Measurements from ENCODE around the gene AUTS2.

Gene AUTS2

DNA sequence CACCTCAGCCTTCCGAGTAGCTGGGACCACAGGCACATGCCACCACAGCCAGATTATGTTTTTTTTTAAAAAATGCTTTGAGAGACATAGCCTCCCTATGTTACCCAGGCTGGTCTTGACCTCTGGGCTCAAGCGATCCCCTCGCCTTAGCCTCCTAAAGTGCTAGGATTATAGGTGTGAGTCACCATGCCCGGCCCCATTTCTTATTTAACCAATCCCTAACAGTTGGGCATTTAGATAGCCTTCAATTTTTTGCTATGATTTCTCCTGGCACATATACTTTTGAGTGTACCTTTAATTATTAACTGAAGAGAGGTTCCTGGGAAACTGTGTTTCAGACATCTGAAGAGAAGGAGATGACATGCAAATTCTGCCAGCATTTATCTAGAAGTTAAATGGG, 22.6 kb upstream of the AUTS2 start:
- H3K4me3 ChIP-seq (replicated peaks; ENCODE audit: insufficient read depth, low read length): no peak overlapping the region
- no peak for DNase-seq (ENCODE audit: low read depth in 1 of 2, low spot score in 1 of 2)
- no peaks in the 10 kb centered on the region for H3K27me3 ChIP-seq (ENCODE audit: insufficient read depth, poor library complexity, severe bottlenecking)
- no peak overlapping the region for H3K27ac ChIP-seq (replicated peaks)
- no peak for TF ChIP-seq SPI1 (IDR thresholded peaks at IDR 0.05; ENCODE audit: borderline replicate concordance, low read depth)
- TF ChIP-seq, protein P1, sequence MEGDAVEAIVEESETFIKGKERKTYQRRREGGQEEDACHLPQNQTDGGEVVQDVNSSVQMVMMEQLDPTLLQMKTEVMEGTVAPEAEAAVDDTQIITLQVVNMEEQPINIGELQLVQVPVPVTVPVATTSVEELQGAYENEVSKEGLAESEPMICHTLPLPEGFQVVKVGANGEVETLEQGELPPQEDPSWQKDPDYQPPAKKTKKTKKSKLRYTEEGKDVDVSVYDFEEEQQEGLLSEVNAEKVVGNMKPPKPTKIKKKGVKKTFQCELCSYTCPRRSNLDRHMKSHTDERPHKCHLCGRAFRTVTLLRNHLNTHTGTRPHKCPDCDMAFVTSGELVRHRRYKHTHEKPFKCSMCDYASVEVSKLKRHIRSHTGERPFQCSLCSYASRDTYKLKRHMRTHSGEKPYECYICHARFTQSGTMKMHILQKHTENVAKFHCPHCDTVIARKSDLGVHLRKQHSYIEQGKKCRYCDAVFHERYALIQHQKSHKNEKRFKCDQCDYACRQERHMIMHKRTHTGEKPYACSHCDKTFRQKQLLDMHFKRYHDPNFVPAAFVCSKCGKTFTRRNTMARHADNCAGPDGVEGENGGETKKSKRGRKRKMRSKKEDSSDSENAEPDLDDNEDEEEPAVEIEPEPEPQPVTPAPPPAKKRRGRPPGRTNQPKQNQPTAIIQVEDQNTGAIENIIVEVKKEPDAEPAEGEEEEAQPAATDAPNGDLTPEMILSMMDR (IDR thresholded peaks at IDR 0.05; ENCODE audit: insufficient read depth, low read length): no peak
- TF ChIP-seq, protein P2, sequence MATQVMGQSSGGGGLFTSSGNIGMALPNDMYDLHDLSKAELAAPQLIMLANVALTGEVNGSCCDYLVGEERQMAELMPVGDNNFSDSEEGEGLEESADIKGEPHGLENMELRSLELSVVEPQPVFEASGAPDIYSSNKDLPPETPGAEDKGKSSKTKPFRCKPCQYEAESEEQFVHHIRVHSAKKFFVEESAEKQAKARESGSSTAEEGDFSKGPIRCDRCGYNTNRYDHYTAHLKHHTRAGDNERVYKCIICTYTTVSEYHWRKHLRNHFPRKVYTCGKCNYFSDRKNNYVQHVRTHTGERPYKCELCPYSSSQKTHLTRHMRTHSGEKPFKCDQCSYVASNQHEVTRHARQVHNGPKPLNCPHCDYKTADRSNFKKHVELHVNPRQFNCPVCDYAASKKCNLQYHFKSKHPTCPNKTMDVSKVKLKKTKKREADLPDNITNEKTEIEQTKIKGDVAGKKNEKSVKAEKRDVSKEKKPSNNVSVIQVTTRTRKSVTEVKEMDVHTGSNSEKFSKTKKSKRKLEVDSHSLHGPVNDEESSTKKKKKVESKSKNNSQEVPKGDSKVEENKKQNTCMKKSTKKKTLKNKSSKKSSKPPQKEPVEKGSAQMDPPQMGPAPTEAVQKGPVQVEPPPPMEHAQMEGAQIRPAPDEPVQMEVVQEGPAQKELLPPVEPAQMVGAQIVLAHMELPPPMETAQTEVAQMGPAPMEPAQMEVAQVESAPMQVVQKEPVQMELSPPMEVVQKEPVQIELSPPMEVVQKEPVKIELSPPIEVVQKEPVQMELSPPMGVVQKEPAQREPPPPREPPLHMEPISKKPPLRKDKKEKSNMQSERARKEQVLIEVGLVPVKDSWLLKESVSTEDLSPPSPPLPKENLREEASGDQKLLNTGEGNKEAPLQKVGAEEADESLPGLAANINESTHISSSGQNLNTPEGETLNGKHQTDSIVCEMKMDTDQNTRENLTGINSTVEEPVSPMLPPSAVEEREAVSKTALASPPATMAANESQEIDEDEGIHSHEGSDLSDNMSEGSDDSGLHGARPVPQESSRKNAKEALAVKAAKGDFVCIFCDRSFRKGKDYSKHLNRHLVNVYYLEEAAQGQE (IDR thresholded peaks at IDR 0.05; ENCODE audit: insufficient replicate concordance, low read depth): no peak

DNA sequence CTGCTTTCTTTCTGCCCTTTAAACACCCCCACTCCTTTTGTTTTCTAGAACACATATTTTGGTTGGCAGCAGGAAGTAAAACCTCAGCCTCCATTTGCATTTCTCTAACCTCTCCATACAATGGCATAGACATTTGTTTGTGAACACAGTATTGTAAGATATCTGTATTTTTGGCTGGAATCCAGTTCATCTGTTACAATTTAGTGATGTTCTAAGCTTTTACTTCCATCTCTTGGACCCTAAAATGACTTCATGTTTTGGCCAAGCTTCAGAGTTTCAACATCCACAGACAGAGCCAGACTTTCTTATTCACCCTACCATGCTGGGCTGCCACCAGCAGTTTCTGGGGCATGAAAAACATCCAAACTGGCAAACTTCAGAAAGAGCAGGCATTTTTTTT, 21.1 kb upstream of the AUTS2 start:
- Histone ChIP-seq H3K27ac (replicated peaks) (no peak overlapping the region), H3K4me3 (replicated peaks; ENCODE audit: insufficient read depth, low read length) (no peak overlapping the region), H3K27me3 (ENCODE audit: insufficient read depth, poor library complexity, severe bottlenecking) (no peaks in the 10 kb centered on the region)
- no peak for DNase-seq (ENCODE audit: low read depth in 1 of 2, low spot score in 1 of 2)
- TF ChIP-seq POLR2AphosphoS5 (IDR thresholded peaks at IDR 0.05; ENCODE audit: low read depth) (no peak), SPI1 (IDR thresholded peaks at IDR 0.05; ENCODE audit: borderline replicate concordance, low read depth) (no peak), GABPA (IDR thresholded peaks at IDR 0.05; ENCODE audit: low read depth) (no peak)
- TF ChIP-seq, protein P2 (IDR thresholded peaks at IDR 0.05; ENCODE audit: insufficient replicate concordance, low read depth): no peak
- TF ChIP-seq, protein P1 (IDR thresholded peaks at IDR 0.05; ENCODE audit: insufficient read depth, low read length): no peak

DNA sequence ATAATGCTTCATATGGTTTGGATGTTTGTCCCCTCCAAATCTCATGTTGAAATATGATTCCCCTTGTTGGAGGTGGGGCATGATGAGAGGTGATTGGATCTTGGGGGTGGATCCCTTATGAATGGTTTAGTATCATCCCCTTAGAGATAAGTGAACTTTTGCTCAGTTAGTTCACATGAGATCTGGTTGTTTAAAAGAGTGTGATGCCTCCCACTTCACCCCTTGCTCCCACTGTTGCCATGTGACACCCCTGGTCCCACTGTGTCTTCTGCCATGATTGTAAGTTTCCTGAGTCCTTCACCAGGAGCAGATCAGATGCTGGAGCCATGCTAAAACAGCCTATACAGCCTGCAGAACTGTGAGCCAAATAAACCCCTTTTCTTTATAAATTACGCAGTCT, 13.1 kb upstream of the AUTS2 start:
- no peak overlapping the region for H3K4me3 ChIP-seq (replicated peaks; ENCODE audit: insufficient read depth, low read length)
- no peak for TF ChIP-seq GABPA (IDR thresholded peaks at IDR 0.05; ENCODE audit: low read depth)
- TF ChIP-seq, protein P2 (IDR thresholded peaks at IDR 0.05; ENCODE audit: insufficient replicate concordance, low read depth): no peak
- TF ChIP-seq, protein P1 (IDR thresholded peaks at IDR 0.05; ENCODE audit: insufficient read depth, low read length): no peak
- TF ChIP-seq SPI1 (IDR thresholded peaks at IDR 0.05; ENCODE audit: borderline replicate concordance, low read depth): no peak
- no peak for TF ChIP-seq POLR2AphosphoS5 (IDR thresholded peaks at IDR 0.05; ENCODE audit: low read depth)
- no peak for DNase-seq (ENCODE audit: low read depth in 1 of 2, low spot score in 1 of 2)

More for the DNA sequence above, 13.1 kb upstream of the AUTS2 start:
- Histone ChIP-seq H3K27ac (replicated peaks) (no peak overlapping the region), H3K27me3 (ENCODE audit: insufficient read depth, poor library complexity, severe bottlenecking) (no peaks in the 10 kb centered on the region)

Measured in HL-60 (cell line).